H1 (cell line): Measurements from ENCODE around the gene COL16A1. TPM values are rescaled to one million over a fixed set of nuclear protein-coding genes. Genes with fewer than 3 reads are reported as not detected.

Experiments
- CTCF ChIA-PET: fragments of 300-600 bp; sonication (Branson Sonifier 250); formaldehyde crosslinking; loops from one replicate; lab custom pipeline; 2021; ENCODE audit not compliant: partially characterized antibody; lab: Charles Lee
- POLR2A ChIA-PET: fragments of 300-600 bp; sonication (Branson Sonifier 250); formaldehyde crosslinking; loops from one replicate; lab custom pipeline; 2021; ENCODE audit warnings: inconsistent platforms; ENCODE audit not compliant: partially characterized antibody; lab: Charles Lee
- DNase-seq, 2 experiments: peaks; one replicate each; pipeline versions ENCODE4 v3.0.0 to v3.0.0-alpha.2; 2010 to 2022; ENCODE audit warnings: low spot score in 2 of 2, low read depth in 1 of 2, mixed read lengths in 1 of 2
- FAIRE-seq: peaks from 2 replicates; lab custom pipeline; 2011; peaks lifted over from hg19 to GRCh38; lab: Jason Lieb, UNC
- H2AFZ ChIP-seq: 2 replicates; pipeline ENCODE4 v1.8.1; 2012; ENCODE audit warnings: low read length, inconsistent platforms
- H2AK5ac ChIP-seq: 2 replicates; pipeline ENCODE4 v1.6.1; 2013; ENCODE audit warnings: low read depth, low read length
- H2BK120ac ChIP-seq: replicated peaks from 2 replicates; pipeline ENCODE3; 2013; ENCODE audit warnings: low read depth, low read length, inconsistent platforms
- H2BK12ac ChIP-seq: 2 replicates; pipeline ENCODE4 v1.6.1; 2013; ENCODE audit warnings: low read depth, low read length
- H2BK15ac ChIP-seq: 2 replicates; pipeline ENCODE4 v1.6.1; 2013; ENCODE audit warnings: low read length
- H2BK20ac ChIP-seq: 2 replicates; pipeline ENCODE4 v1.6.1; 2013; ENCODE audit warnings: low read length
- H2BK5ac ChIP-seq: 2 replicates; pipeline ENCODE4 v1.6.1; 2013; ENCODE audit warnings: low read depth, low read length
- H3K14ac ChIP-seq: 2 replicates; pipeline ENCODE4 v1.6.1; 2013; ENCODE audit warnings: inconsistent platforms; ENCODE audit not compliant: insufficient read length
- H3K18ac ChIP-seq: 2 replicates; pipeline ENCODE4 v1.6.1; 2013; ENCODE audit warnings: low read length; ENCODE audit errors: extremely low read depth
- H3K23ac ChIP-seq: 2 replicates; pipeline ENCODE4 v1.6.1; 2013; ENCODE audit warnings: inconsistent platforms; ENCODE audit not compliant: insufficient read length
- H3K23me2 ChIP-seq: 2 replicates; pipeline ENCODE4 v1.6.1; 2013; ENCODE audit warnings: low read depth, low read length
- H3K27ac ChIP-seq: 2 replicates; pipeline ENCODE4 v1.6.1; 2011; ENCODE audit warnings: low read depth, low read length, inconsistent platforms
- H3K27me3 ChIP-seq, 4 experiments: replicated peaks in 1 of 4; 1 replicate in 1 of 4; 2 replicates in 3 of 4; pipeline versions ENCODE4 v1.6.1 to v1.8.1; 2011 to 2013; ENCODE audit warnings: low read length in 3 of 4, mild to moderate bottlenecking in 3 of 4, inconsistent platforms in 2 of 4, mixed read lengths in 2 of 4, moderate library complexity in 1 of 4; ENCODE audit not compliant: control insufficient read depth in 3 of 4, insufficient read depth in 3 of 4; ENCODE audit errors: extremely low read depth in 1 of 4
- H3K36me3 ChIP-seq, 4 experiments: 2 replicates each; pipeline versions ENCODE4 v1.6.1 to v1.8.1; 2011 to 2013; ENCODE audit warnings: mild to moderate bottlenecking in 4 of 4, low read length in 3 of 4, moderate library complexity in 2 of 4, control low read depth in 1 of 4, inconsistent platforms in 1 of 4; ENCODE audit not compliant: insufficient read depth in 4 of 4, control insufficient read depth in 2 of 4
- H3K4ac ChIP-seq: replicated peaks from 2 replicates; pipeline ENCODE3; 2013; ENCODE audit warnings: low read length, low read depth, mixed read lengths, inconsistent platforms; ENCODE audit not compliant: insufficient read length
- H3K4me1 ChIP-seq, 4 experiments: replicated peaks in 1 of 4; 1 replicate in 1 of 4; 2 replicates in 3 of 4; pipeline versions ENCODE4 v1.6.1 to v1.8.1; 2011 to 2013; ENCODE audit warnings: low read length in 3 of 4, inconsistent platforms in 2 of 4, mixed read lengths in 1 of 4; ENCODE audit not compliant: insufficient read depth in 4 of 4, control insufficient read depth in 3 of 4
- H3K4me2 ChIP-seq, 2 experiments: 2 replicates each; pipeline versions ENCODE4 v1.6.1 to v1.8.1; 2011 to 2013; ENCODE audit warnings: low read depth in 2 of 2, low read length in 2 of 2, control low read depth in 1 of 2, inconsistent platforms in 1 of 2, mild to moderate bottlenecking in 1 of 2; ENCODE audit not compliant: insufficient read depth in 1 of 2
- H3K4me3 ChIP-seq, 4 experiments: fragments of 200-600, 300-600 bp in 1 of 4; sonication (generic), shearing (Covaris generic), sonication (Bioruptor Twin) in 1 of 4; 2 replicates each; pipeline versions ENCODE4 v1.5.1 to v1.8.1; 2011 to 2016; ENCODE audit warnings: low read length in 4 of 4, low read depth in 3 of 4, control low read depth in 2 of 4, inconsistent platforms in 2 of 4, mild to moderate bottlenecking in 2 of 4, mixed read lengths in 1 of 4, moderate library complexity in 1 of 4; ENCODE audit not compliant: insufficient read depth in 2 of 4; ENCODE audit errors: extremely low read depth in 1 of 4
- H3K56ac ChIP-seq: replicated peaks from 2 replicates; pipeline ENCODE3; 2013; ENCODE audit warnings: low read depth, mild to moderate bottlenecking, mixed read lengths, low read length, inconsistent platforms; ENCODE audit not compliant: insufficient read length
- H3K79me1 ChIP-seq: 2 replicates; pipeline ENCODE4 v1.6.1; 2013; ENCODE audit warnings: low read depth, low read length, control low read depth
- H3K79me2 ChIP-seq, 2 experiments: 2 replicates each; pipeline versions ENCODE4 v1.6.1 to v1.8.1; 2012 to 2013; ENCODE audit warnings: low read length in 2 of 2, mild to moderate bottlenecking in 2 of 2, inconsistent platforms in 1 of 2; ENCODE audit not compliant: insufficient read depth in 2 of 2, control insufficient read depth in 1 of 2
- H3K9ac ChIP-seq, 4 experiments: replicated peaks in 1 of 4; 1 replicate in 1 of 4; 2 replicates in 3 of 4; pipeline versions ENCODE4 v1.6.1 to v1.8.1; 2011 to 2013; ENCODE audit warnings: low read depth in 3 of 4, low read length in 3 of 4, control low read depth in 2 of 4, mild to moderate bottlenecking in 2 of 4, moderate library complexity in 2 of 4, inconsistent platforms in 1 of 4; ENCODE audit errors: extremely low read depth in 1 of 4
- H3K9me3 ChIP-seq, 2 experiments: 2 replicates each; pipeline versions ENCODE4 v1.6.1 to v1.8.1; 2012 to 2013; ENCODE audit warnings: mild to moderate bottlenecking in 2 of 2, moderate library complexity in 2 of 2, control low read depth in 1 of 2, inconsistent platforms in 1 of 2, low read depth in 1 of 2, low read length in 1 of 2, mixed read lengths in 1 of 2; ENCODE audit not compliant: insufficient read depth in 2 of 2
- H4K20me1 ChIP-seq, 2 experiments: replicated peaks in 1 of 2; 2 replicates each; pipeline versions ENCODE3 to v1.8.1; 2011 to 2013; ENCODE audit warnings: inconsistent platforms in 2 of 2, low read length in 2 of 2, mild to moderate bottlenecking in 1 of 2; ENCODE audit not compliant: insufficient read depth in 2 of 2, control insufficient read depth in 1 of 2
- H4K5ac ChIP-seq: 2 replicates; pipeline ENCODE4 v1.6.1; 2013; ENCODE audit warnings: low read length, low read depth, mixed read lengths, inconsistent platforms; ENCODE audit not compliant: insufficient read length
- H4K8ac ChIP-seq: 2 replicates; pipeline ENCODE4 v1.8.0; 2013; ENCODE audit warnings: mild to moderate bottlenecking, moderate library complexity, low read length, inconsistent platforms; ENCODE audit not compliant: insufficient read depth; ENCODE audit errors: extremely low read depth
- H4K91ac ChIP-seq: replicated peaks from 2 replicates; pipeline ENCODE3; 2013; ENCODE audit warnings: low read length, mixed read lengths, inconsistent platforms; ENCODE audit not compliant: insufficient read length
- CHD1 ChIP-seq: IDR thresholded peaks from 2 replicates; pipeline ENCODE4 v1.6.1; 2012; ENCODE audit warnings: low read depth, low read length, improper control_type of control experiment
- SP4 ChIP-seq: IDR thresholded peaks from 2 replicates; pipeline ENCODE4 v1.6.1; 2012; ENCODE audit warnings: low read length, inconsistent platforms
- WGBS, 2 experiments: shearing (Covaris generic) in 1 of 2; methylation state at CpG; one replicate each; pipeline versions ENCODE4 v1.1.6 to v1.1.7; 2013 to 2015; ENCODE audit warnings: low lambda C conversion rate in 2 of 2, mixed read lengths in 2 of 2, inconsistent platforms in 1 of 2, low coverage in 1 of 2, missing lambda C conversion rate in 1 of 2; ENCODE audit not compliant: insufficient replicate concordance in 2 of 2, insufficient coverage in 1 of 2, insufficient read length in 1 of 2; ENCODE audit errors: extremely low coverage in 1 of 2, missing lambda C conversion rate in 1 of 2; 5-methylcytosine and 5-hydroxymethylcytosine counted together
- polyA plus RNA-seq, 7 experiments: library from polyadenylated mRNA; depleted of rRNA in 3 of 7; stranded (reverse) in 5 of 7; unstranded in 2 of 7; fragments of >200 nt in 5 of 7; fragments of 200-250 nt in 2 of 7; gene quantifications; 1 replicate in 5 of 7; 2 replicates in 1 of 7; 4 replicates in 1 of 7; pipeline versions ENCODE4 v1.2.1 to v1.2.3, GENCODE V29; 2011 to 2013; ENCODE audit warnings: missing spikeins in 2 of 7, mixed read lengths in 2 of 7
- total RNA-seq: library from RNA; stranded (reverse); fragmentation: NEBNext Ultra II Directional; extraction: Animal tissue kit (Norgen Biotek cat#: 25700); gene quantifications from 2 replicates; pipeline ENCODE4 v1.2.1, GENCODE V29; 2021

COL16A1 gene
- total and polyA plus RNA-seq, 2 of the 8 experiments (the other 6 are each of a cell fraction or from before 2014, with no cell fraction given), result 2.0 to 10.5 TPM

GRCh38 chr1:31679091-31679490, 24.7 kb downstream of the COL16A1 start:
- Histone ChIP-seq H3K27me3 (no peaks in the 10 kb centered on the region), H2BK12ac (no peak overlapping the region), H3K4me1 (no peaks in the 10 kb centered on the region), H4K91ac (no peak overlapping the region), H3K36me3 (no peaks in the 10 kb centered on the region), H3K23me2 (no peaks in the 10 kb centered on the region), H3K18ac (no peak overlapping the region), H2AK5ac (no peak overlapping the region), H3K4ac (no peak overlapping the region), H3K4me2 (no peak overlapping the region), H3K56ac (no peak overlapping the region), H3K79me1 (no peaks in the 10 kb centered on the region), H3K4me3 (no peak overlapping the region), H4K8ac (no peak overlapping the region), H3K79me2 (no peaks in the 10 kb centered on the region), H3K9me3 (no peaks in the 10 kb centered on the region), H2BK120ac (no peak overlapping the region), H2AFZ (no peak overlapping the region), H4K20me1 (peaks cover 0 to 1% of the 10 kb centered on the region in 2 experiments), H2BK20ac (no peak overlapping the region), H4K5ac (no peak overlapping the region), H3K14ac (no peak overlapping the region), H3K9ac (no peak overlapping the region), H3K27ac (no peak overlapping the region), H2BK5ac (no peak overlapping the region), H2BK15ac (no peak overlapping the region), H3K23ac (no peak overlapping the region)
- FAIRE-seq (no peak), DNase-seq (no peak)
- ChIA-PET POLR2A (interaction anchor here (0.8 to 1.6 kb wide), 8 partner anchors 10 to 110 kb away, joined by 3 to 5 read pairs (median 3); partner anchors contain the start of gene PEF1), CTCF (interaction anchor here (1.0 to 24.1 kb wide), 15 partner anchors 9 to 285 kb away, joined by 3 to 370 read pairs (median 7); partner anchors contain the start of gene COL16A1)
- WGBS, 2 experiments, result 43% methylated on average over 2 of the region's 2 CpGs; no CpG with 5 or more reads in 1 of the 2 experiments
- no peak for TF ChIP-seq SP4
- TF ChIP-seq CHD1, result no peak
